Nephron progenitor cell (in vitro differentiated cells): ENCODE data around the gene HK3.

Source experiments
- DNase-seq: peaks from one replicate; pipeline ENCODE4 v3.0.0; 2021
- H3K27ac Mint-ChIP-seq: 2 replicates; pipeline ENCODE4 v1.8.0; 2021; ENCODE audit warnings: mild to moderate bottlenecking, moderate library complexity, mixed read lengths
- H3K27me3 Mint-ChIP-seq: 2 replicates; pipeline ENCODE4 v1.8.0; 2021; ENCODE audit warnings: mild to moderate bottlenecking, low read depth, mixed read lengths; ENCODE audit not compliant: poor library complexity
- H3K36me3 Mint-ChIP-seq: 2 replicates; pipeline ENCODE4 v1.8.0; 2021; ENCODE audit warnings: low read depth, mixed read lengths
- H3K4me1 Mint-ChIP-seq: 2 replicates; pipeline ENCODE4 v1.8.0; 2021; ENCODE audit warnings: mixed read lengths
- H3K4me3 Mint-ChIP-seq: 2 replicates; pipeline ENCODE4 v1.8.0; 2021; ENCODE audit warnings: mild to moderate bottlenecking, moderate library complexity, mixed read lengths
- H3K9me3 Mint-ChIP-seq: 2 replicates; pipeline ENCODE4 v1.8.0; 2021; ENCODE audit warnings: mild to moderate bottlenecking, moderate library complexity, mixed read lengths
- TF ChIP-seq, protein P1 (sequence below): fragments of 200-600 bp; sonication (generic); IDR thresholded peaks from 2 replicates; pipeline ENCODE4 v1.5.0; 2021; ENCODE audit warnings: antibody characterized with exemption

HK3 gene

DNA sequence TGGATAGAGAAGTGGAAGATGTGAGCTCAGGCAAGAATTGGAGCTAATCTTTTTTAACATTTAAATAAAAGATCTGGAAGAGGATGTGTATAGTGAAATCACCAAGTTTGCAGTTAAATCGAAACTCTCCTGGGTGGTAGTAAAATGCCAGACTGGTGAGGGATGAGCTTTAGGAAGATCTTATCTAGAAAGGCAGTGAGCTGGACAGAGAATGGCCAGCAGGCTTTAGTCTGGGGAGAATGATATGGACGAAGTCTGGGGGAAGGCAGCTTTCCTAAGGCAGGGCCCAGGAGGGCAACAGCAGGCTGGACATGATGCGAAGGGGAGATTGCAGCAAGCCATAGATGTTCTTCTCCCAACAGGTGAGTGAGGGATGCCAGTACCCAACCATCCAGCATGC, 63.2 kb downstream of the HK3 start:
- TF ChIP-seq, protein P1, sequence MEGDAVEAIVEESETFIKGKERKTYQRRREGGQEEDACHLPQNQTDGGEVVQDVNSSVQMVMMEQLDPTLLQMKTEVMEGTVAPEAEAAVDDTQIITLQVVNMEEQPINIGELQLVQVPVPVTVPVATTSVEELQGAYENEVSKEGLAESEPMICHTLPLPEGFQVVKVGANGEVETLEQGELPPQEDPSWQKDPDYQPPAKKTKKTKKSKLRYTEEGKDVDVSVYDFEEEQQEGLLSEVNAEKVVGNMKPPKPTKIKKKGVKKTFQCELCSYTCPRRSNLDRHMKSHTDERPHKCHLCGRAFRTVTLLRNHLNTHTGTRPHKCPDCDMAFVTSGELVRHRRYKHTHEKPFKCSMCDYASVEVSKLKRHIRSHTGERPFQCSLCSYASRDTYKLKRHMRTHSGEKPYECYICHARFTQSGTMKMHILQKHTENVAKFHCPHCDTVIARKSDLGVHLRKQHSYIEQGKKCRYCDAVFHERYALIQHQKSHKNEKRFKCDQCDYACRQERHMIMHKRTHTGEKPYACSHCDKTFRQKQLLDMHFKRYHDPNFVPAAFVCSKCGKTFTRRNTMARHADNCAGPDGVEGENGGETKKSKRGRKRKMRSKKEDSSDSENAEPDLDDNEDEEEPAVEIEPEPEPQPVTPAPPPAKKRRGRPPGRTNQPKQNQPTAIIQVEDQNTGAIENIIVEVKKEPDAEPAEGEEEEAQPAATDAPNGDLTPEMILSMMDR, result no peak
- no peak for DNase-seq
- H3K27me3 Mint-ChIP-seq, result peaks cover 84% of the 10 kb centered on the region
- H3K27ac Mint-ChIP-seq, result no peak overlapping the region
- H3K9me3 Mint-ChIP-seq, result no peaks in the 10 kb centered on the region
- H3K4me1 Mint-ChIP-seq, result peaks cover 13% of the 10 kb centered on the region
- no peaks in the 10 kb centered on the region for H3K36me3 Mint-ChIP-seq
- no peak overlapping the region for H3K4me3 Mint-ChIP-seq

DNA sequence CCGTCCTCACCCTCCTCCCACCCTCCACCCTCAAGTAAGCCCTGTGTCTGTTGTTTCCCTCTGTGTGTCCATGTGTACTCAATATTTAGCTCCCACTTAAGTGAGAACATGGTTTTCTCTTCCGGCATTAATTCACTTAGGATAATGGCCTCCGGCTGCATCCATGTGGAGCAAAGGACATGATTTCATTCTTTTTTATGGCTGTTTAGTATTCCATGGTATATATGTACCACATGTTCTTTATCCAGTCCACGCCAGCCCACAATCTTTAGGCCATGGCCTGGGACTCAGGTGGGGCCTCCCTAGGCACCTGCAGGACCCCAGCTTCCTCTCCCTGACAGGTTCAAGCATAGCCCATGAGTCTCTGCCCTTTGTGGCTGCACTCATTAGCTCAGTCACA, 65.9 kb downstream of the HK3 start:
- peaks cover 72% of the 10 kb centered on the region for H3K27me3 Mint-ChIP-seq
- H3K9me3 Mint-ChIP-seq, result no peaks in the 10 kb centered on the region
- no peak for DNase-seq
- no peaks in the 10 kb centered on the region for H3K36me3 Mint-ChIP-seq
- no peak overlapping the region for H3K27ac Mint-ChIP-seq
- no peak overlapping the region for H3K4me3 Mint-ChIP-seq
- TF ChIP-seq, protein P1, result no peak
- H3K4me1 Mint-ChIP-seq, result peaks cover 11% of the 10 kb centered on the region

DNA sequence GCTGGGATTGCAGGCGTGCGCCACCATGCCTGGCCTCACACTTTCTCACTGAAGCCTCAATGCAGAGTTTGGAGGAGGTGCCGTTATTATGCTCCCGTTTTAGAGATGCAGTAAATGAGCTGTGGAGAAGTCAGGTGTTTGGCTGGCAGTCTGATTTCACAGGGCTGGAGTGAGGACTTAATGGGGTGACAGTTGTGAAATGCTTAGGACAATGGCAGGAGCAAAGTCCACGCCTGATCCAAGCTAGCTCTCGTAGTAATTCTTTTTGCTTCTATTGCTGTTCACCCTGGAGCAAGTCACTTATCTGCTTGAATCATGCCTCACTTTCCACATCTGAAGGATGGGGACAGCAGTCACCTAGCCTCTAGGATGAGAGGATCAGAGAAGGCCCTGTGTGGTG, 67.0 kb downstream of the HK3 start:
- Mint-ChIP-seq H3K36me3 (no peaks in the 10 kb centered on the region), H3K4me1 (peaks cover 11% of the 10 kb centered on the region), H3K4me3 (no peak overlapping the region), H3K27ac (no peak overlapping the region), H3K9me3 (no peaks in the 10 kb centered on the region), H3K27me3 (peaks cover 69% of the 10 kb centered on the region)
- TF ChIP-seq, protein P1, result no peak
- no peak for DNase-seq

DNA sequence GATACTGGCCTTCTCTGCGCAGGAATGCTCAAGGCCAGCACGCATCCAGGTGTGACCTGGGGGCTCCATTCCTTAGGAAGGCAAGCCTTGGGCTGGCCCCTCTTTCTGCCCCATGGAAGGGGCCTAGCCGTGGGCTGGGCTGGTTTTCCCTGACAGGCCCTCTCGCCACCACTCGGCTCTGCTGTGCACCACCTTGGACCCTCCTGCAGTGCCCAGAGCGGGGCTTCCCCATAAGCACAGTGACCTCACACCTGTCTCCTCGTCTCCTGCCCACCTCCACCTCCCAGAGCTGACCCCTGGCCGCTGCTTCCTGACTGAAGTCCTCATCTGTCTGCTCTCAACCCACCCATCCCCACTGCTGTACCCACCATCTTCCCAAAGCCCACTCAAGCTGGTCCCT, 67.7 kb downstream of the HK3 start:
- TF ChIP-seq, protein P1, result no peak
- Mint-ChIP-seq H3K4me3 (no peak overlapping the region), H3K36me3 (no peaks in the 10 kb centered on the region), H3K4me1 (peaks cover 11% of the 10 kb centered on the region), H3K27me3 (peaks cover 70% of the 10 kb centered on the region), H3K27ac (no peak overlapping the region), H3K9me3 (no peaks in the 10 kb centered on the region)
- DNase-seq, result no peak

DNA sequence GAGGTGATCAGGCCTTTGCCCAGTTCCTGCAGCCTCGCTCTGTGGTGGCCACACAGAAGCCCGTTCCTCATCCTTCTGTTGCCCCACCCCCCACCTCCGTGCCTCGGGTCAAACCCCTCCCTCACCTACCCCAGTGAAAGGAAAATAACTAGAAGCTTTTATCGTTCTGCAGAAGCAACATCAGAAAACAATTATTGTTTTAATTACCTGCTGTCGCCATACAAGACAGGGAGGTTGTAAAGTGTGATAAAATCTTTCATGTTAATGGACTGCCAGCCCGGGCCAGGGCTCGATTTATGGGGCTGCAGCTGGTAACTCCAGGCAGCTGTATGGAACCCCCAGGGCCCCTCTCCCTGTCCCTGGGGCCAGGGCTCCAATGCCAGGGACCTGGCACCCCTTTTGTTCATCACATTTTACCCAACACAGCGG, 68.1 kb downstream of the HK3 start:
- H3K4me3 Mint-ChIP-seq, result no peak overlapping the region
- TF ChIP-seq, protein P1, result no peak
- no peaks in the 10 kb centered on the region for H3K9me3 Mint-ChIP-seq
- H3K4me1 Mint-ChIP-seq, result peaks cover 11% of the 10 kb centered on the region
- H3K27ac Mint-ChIP-seq, result no peak overlapping the region
- H3K27me3 Mint-ChIP-seq, result peaks cover 67% of the 10 kb centered on the region
- DNase-seq, result no peak
- no peaks in the 10 kb centered on the region for H3K36me3 Mint-ChIP-seq
